ENCODE measurements around the gene PAQR4.

- TF ChIP-seq POLR2A (IDR thresholded peaks at IDR 0.05) (no peak), CTCF (IDR thresholded peaks at IDR 0.05) (no peak)
Observed at GRCh38 chr16:2988590-2989099, 19.5 kb downstream of the PAQR4 start.
